Lung (tissue), 12 donors: ENCODE results near the gene P3H2. TPM values are rescaled to one million over a fixed set of nuclear protein-coding genes. Genes with fewer than 3 reads are reported as not detected.

Source experiments
- ATAC-seq: fragments of 200-7000 bp; cut with Tn5 transposase; one replicate; pipeline ENCODE4 v1.9.1; 2020; ENCODE audit warnings: moderate number of reproducible peaks; ENCODE audit not compliant: insufficient read depth, low FRiP score
- DNase-seq, 3 donors: peaks; one replicate each; pipeline ENCODE4 v3.0.0-alpha.2; 2013 to 2017
- H3K27ac ChIP-seq, 2 donors: one replicate each; pipeline ENCODE4 v1.5.1; 2013; ENCODE audit warnings: mild to moderate bottlenecking in 2 of 2, moderate library complexity in 2 of 2, control low read depth in 1 of 2, inconsistent platforms in 1 of 2, low read depth in 1 of 2, low read length in 1 of 2
- H3K27me3 ChIP-seq, 3 donors: one replicate each; pipeline ENCODE4 v1.5.1; 2013; ENCODE audit warnings: low read length in 2 of 3; ENCODE audit not compliant: control insufficient read depth in 3 of 3, insufficient read depth in 3 of 3
- H3K36me3 ChIP-seq, 4 donors: one replicate each; pipeline ENCODE4 v1.5.1; 2013; ENCODE audit warnings: low read length in 4 of 4, mild to moderate bottlenecking in 1 of 4, moderate library complexity in 1 of 4; ENCODE audit not compliant: control insufficient read depth in 4 of 4, insufficient read depth in 4 of 4
- H3K4me1 ChIP-seq, 5 donors: one replicate each; pipeline ENCODE4 v1.5.1; 2013; ENCODE audit warnings: low read length in 5 of 5, mild to moderate bottlenecking in 2 of 5, moderate library complexity in 1 of 5; ENCODE audit not compliant: control insufficient read depth in 5 of 5, insufficient read depth in 5 of 5
- H3K4me3 ChIP-seq: one replicate; pipeline ENCODE4 v1.5.1; 2013; ENCODE audit warnings: mild to moderate bottlenecking, control low read depth, moderate library complexity
- H3K9ac ChIP-seq, 2 donors: one replicate each; pipeline ENCODE4 v1.5.1; 2013; ENCODE audit warnings: low read length in 2 of 2, control low read depth in 1 of 2; ENCODE audit not compliant: insufficient read depth in 1 of 2
- H3K9me3 ChIP-seq, 4 donors: one replicate each; pipeline ENCODE4 v1.5.1; 2013; ENCODE audit warnings: low read length in 3 of 4, mild to moderate bottlenecking in 1 of 4, moderate library complexity in 1 of 4; ENCODE audit not compliant: control insufficient read depth in 4 of 4, insufficient read depth in 3 of 4
- CTCF ChIP-seq: IDR thresholded peaks from 2 replicates; pipeline ENCODE4 v1.5.1; 2012; ENCODE audit warnings: mild to moderate bottlenecking; ENCODE audit errors: control extremely low read depth, extremely low read depth
- WGBS, 2 donors: extraction: QIAGEN DNeasy Blood & Tissue Kit; methylation state at CpG; one replicate each; pipeline ENCODE4 v1.1.7; 2013; 5-methylcytosine and 5-hydroxymethylcytosine counted together
- polyA plus RNA-seq, 2 donors: library from polyadenylated mRNA; stranded (reverse); fragments of 200-250 nt; gene quantifications; one replicate each; pipeline ENCODE4 v1.2.1, GENCODE V29; 2013
- total RNA-seq, 2 donors: library from RNA; depleted of rRNA in 1 of 2; stranded (reverse); fragments of >200 nt in 1 of 2; gene quantifications; one replicate each; pipeline ENCODE4 v1.2.1, GENCODE V29; 2014 to 2021
- donor health status: control.
- donor health status: control.
- donor health status: Bipolar disorder and iron deficiency.
- donor health status: healthy.
- donor health status: DM: yes; HTN: yes; CAD: no.

P3H2 gene
- total and polyA plus RNA-seq, 4 donors: 18.6 to 59.9 (median 40.6) TPM

- peaks cover 0 to 4% (median 0%) of the 10 kb centered on the region in 5 donors for H3K4me1 ChIP-seq
- WGBS, 2 donors: 56 to 58% methylated on average over 4 of the region's 4 CpGs
- DNase-seq (no peak), ATAC-seq (no peak)
- peaks cover 0 to 2% (median 0%) of the 10 kb centered on the region in 4 donors for H3K9me3 ChIP-seq
- no peak overlapping the region for H3K4me3 ChIP-seq
- H3K36me3 ChIP-seq: no peaks in the 10 kb centered on the region
- H3K27me3 ChIP-seq: no peaks in the 10 kb centered on the region
- H3K27ac ChIP-seq: no peak overlapping the region
- H3K9ac ChIP-seq: no peak overlapping the region
- no peak for TF ChIP-seq CTCF
These were observed 10.6 kb upstream of the P3H2 start for GRCh38 chr3:190131329-190131728.

- H3K27ac ChIP-seq: no peak overlapping the region
- H3K36me3 ChIP-seq: no peaks in the 10 kb centered on the region
- H3K9ac ChIP-seq: no peak overlapping the region
- H3K27me3 ChIP-seq: no peaks in the 10 kb centered on the region
- no peak overlapping the region for H3K4me3 ChIP-seq
- H3K9me3 ChIP-seq: peaks cover 0 to 2% (median 0%) of the 10 kb centered on the region in 4 donors
- DNase-seq (no peak), ATAC-seq (no peak)
- H3K4me1 ChIP-seq: peaks cover 0 to 4% (median 0%) of the 10 kb centered on the region in 5 donors
- TF ChIP-seq CTCF: no peak
- WGBS, 2 donors: 76 to 87% methylated on average over 6 of the region's 6 CpGs
These were observed 10.0 kb upstream of the P3H2 start for GRCh38 chr3:190130696-190131095.

GRCh38 chr3:190130037-190130436 is 9.3 kb upstream of the P3H2 start:
- WGBS, 2 donors: 77 to 87% methylated on average over 1 of the region's 2 CpGs
- H3K27ac ChIP-seq: no peak overlapping the region
- no peaks in the 10 kb centered on the region for H3K36me3 ChIP-seq

More at GRCh38 chr3:190130037-190130436, 9.3 kb upstream of the P3H2 start:
- Histone ChIP-seq H3K4me1 (peaks cover 0 to 5% (median 3%) of the 10 kb centered on the region in 5 donors), H3K9me3 (peaks cover 0 to 2% (median 0%) of the 10 kb centered on the region in 4 donors), H3K27me3 (no peaks in the 10 kb centered on the region), H3K4me3 (no peak overlapping the region), H3K9ac (no peak overlapping the region)
- DNase-seq: no peak
- TF ChIP-seq CTCF: no peak
- ATAC-seq: no peak
